ENCODE data around the gene CFAP46. TPM values are rescaled to one million over a fixed set of nuclear protein-coding genes. Genes with fewer than 3 reads are reported as not detected.

CFAP46 gene
- total and polyA plus RNA-seq, 2 of the 4 experiments (the other 2 are of a cell fraction) = 1.3 to 1.8 TPM

DNA sequence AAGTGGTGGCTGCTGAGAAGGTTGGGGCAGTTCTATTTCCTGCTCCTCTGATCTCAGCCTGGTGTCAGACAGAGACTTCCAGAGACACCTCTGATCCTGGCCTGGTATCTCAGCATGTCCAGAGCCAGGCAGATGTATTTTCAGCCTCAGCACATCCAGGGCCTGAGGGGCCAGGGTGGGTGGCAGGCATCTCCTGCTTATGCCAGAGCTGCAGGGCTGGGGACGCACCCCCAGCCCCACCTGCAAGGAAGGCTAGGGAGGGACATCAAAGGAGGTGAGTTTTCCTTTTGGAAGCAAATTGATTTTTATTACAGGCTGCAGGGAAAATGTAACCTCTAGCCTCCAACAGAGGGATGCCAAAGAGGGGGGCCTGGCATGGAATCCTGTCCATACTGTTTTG, 36.7 kb downstream of the CFAP46 start:
- H3K4me1 ChIP-seq (ENCODE audit: control insufficient read depth, insufficient read depth, low read length) = no peaks in the 10 kb centered on the region
- TF ChIP-seq MAFK (IDR thresholded peaks at IDR 0.05; ENCODE audit: low read depth, low read length) (no peak), MXI1 (IDR thresholded peaks at IDR 0.05; ENCODE audit: borderline replicate concordance, low read depth, low read length) (no peak), RAD21 (IDR thresholded peaks at IDR 0.05; ENCODE audit: low read length) (no peak), CEBPB (IDR thresholded peaks at IDR 0.05; ENCODE audit: low read depth, low read length) (no peak), POLR2A (IDR thresholded peaks at IDR 0.05; ENCODE audit: low read depth, low read length) (no peak), SMC3 (IDR thresholded peaks at IDR 0.05; ENCODE audit: low read depth, low read length) (no peak), BHLHE40 (IDR thresholded peaks at IDR 0.05; ENCODE audit: low read depth, low read length) (no peak), FOS (IDR thresholded peaks at IDR 0.05; ENCODE audit: low read depth, low read length) (no peak), CHD1 (IDR thresholded peaks at IDR 0.05; ENCODE audit: low read depth, low read length) (no peak)
- TF ChIP-seq, protein P1, sequence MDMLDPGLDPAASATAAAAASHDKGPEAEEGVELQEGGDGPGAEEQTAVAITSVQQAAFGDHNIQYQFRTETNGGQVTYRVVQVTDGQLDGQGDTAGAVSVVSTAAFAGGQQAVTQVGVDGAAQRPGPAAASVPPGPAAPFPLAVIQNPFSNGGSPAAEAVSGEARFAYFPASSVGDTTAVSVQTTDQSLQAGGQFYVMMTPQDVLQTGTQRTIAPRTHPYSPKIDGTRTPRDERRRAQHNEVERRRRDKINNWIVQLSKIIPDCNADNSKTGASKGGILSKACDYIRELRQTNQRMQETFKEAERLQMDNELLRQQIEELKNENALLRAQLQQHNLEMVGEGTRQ (IDR thresholded peaks at IDR 0.05; ENCODE audit: low read depth, low read length) = no peak
- TF ChIP-seq, protein P2, sequence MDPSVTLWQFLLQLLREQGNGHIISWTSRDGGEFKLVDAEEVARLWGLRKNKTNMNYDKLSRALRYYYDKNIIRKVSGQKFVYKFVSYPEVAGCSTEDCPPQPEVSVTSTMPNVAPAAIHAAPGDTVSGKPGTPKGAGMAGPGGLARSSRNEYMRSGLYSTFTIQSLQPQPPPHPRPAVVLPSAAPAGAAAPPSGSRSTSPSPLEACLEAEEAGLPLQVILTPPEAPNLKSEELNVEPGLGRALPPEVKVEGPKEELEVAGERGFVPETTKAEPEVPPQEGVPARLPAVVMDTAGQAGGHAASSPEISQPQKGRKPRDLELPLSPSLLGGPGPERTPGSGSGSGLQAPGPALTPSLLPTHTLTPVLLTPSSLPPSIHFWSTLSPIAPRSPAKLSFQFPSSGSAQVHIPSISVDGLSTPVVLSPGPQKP (IDR thresholded peaks at IDR 0.05; ENCODE audit: borderline replicate concordance, low read depth, low read length) = no peak
- TF ChIP-seq, protein P3, sequence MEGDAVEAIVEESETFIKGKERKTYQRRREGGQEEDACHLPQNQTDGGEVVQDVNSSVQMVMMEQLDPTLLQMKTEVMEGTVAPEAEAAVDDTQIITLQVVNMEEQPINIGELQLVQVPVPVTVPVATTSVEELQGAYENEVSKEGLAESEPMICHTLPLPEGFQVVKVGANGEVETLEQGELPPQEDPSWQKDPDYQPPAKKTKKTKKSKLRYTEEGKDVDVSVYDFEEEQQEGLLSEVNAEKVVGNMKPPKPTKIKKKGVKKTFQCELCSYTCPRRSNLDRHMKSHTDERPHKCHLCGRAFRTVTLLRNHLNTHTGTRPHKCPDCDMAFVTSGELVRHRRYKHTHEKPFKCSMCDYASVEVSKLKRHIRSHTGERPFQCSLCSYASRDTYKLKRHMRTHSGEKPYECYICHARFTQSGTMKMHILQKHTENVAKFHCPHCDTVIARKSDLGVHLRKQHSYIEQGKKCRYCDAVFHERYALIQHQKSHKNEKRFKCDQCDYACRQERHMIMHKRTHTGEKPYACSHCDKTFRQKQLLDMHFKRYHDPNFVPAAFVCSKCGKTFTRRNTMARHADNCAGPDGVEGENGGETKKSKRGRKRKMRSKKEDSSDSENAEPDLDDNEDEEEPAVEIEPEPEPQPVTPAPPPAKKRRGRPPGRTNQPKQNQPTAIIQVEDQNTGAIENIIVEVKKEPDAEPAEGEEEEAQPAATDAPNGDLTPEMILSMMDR (conservative IDR thresholded peaks at IDR 0.05; ENCODE audit: low read depth, low read length) = no peak
- no peaks in the 10 kb centered on the region for H3K36me3 ChIP-seq (ENCODE audit: control insufficient read depth, insufficient read depth, low read length)
- no peak overlapping the region for H2AFZ ChIP-seq (replicated peaks; ENCODE audit: low read length, poor library complexity)
- H2BK20ac ChIP-seq (ENCODE audit: low read depth, low read length) = no peak overlapping the region
- H2AK5ac ChIP-seq (ENCODE audit: low read depth, low read length) = no peak overlapping the region
- no peak overlapping the region for H3K9ac ChIP-seq (ENCODE audit: low read depth, low read length)
- no peak overlapping the region for H4K5ac ChIP-seq (ENCODE audit: low read depth, low read length)
- H2AK9ac ChIP-seq (replicated peaks; ENCODE audit: low read depth, low read length, poor library complexity) = no peak overlapping the region
- no CpG with 5 or more reads among the region's 1 CpG for WGBS, 2 experiments (ENCODE audit: extremely low coverage in 2 of 2, insufficient read length in 1 of 2)
- no peaks in the 10 kb centered on the region for H4K20me1 ChIP-seq (ENCODE audit: insufficient read depth, low read length)
- H3K18ac ChIP-seq (ENCODE audit: low read depth, low read length) = no peak overlapping the region
- H3K9me3 ChIP-seq (ENCODE audit: control insufficient read depth, insufficient read depth, low read length) = peaks cover 4% of the 10 kb centered on the region; the same call in 1 of the 2 replicates
- no peak overlapping the region for H4K91ac ChIP-seq (ENCODE audit: insufficient read depth, low read depth, low read length)
- no peak overlapping the region for H2BK5ac ChIP-seq (ENCODE audit: low read depth, low read length, poor library complexity, severe bottlenecking)
- ChIA-PET CTCF (no interaction called here), POLR2A (ENCODE audit: unreplicated experiment) (no interaction called here)
- H3K23ac ChIP-seq (ENCODE audit: low read depth, low read length) = no peak overlapping the region
- H3K27me3 ChIP-seq (ENCODE audit: control insufficient read depth, insufficient read depth, low read length) = peaks cover 7% of the 10 kb centered on the region
- no peak overlapping the region for H3K4me3 ChIP-seq (ENCODE audit: insufficient read depth, low read depth, low read length)
- no peaks in the 10 kb centered on the region for H3K79me1 ChIP-seq (ENCODE audit: low read depth in 1 of 2, low read length in 2 of 2)
- H2BK120ac ChIP-seq (ENCODE audit: low read depth, low read length) = no peak overlapping the region
- no peak overlapping the region for H3K56ac ChIP-seq (ENCODE audit: extremely low read depth, insufficient read depth, low read length)
- BruUV-seq (replicated peaks) = no TSS peak
- in situ Hi-C loops (cut with MboI; ENCODE audit: low sequenced_read_pairs) (no loop called here), dilution Hi-C loops (cut with HindIII; ENCODE audit: low sequenced_read_pairs, unreplicated experiment) (no loop called here), intact Hi-C loops (cut with micrococcal nuclease) (loop anchor here (2.0 kb wide), 1 partner anchor 251 kb away; no protein-coding TSS in a partner anchor)
- H2BK15ac ChIP-seq (ENCODE audit: low read depth, low read length) = no peak overlapping the region
- no peak overlapping the region for H3K27ac ChIP-seq (ENCODE audit: insufficient read depth, low read length)
- H3K9me1 ChIP-seq (ENCODE audit: insufficient read depth, low read length) = no peaks in the 10 kb centered on the region
- no peak for ATAC-seq (ENCODE audit: low read depth)
- DNase-seq = no peak
- H3K4ac ChIP-seq (ENCODE audit: low read depth, low read length) = no peak overlapping the region
- no peak overlapping the region for H3K4me2 ChIP-seq (ENCODE audit: low read depth, low read length)
- H4K8ac ChIP-seq (ENCODE audit: low read depth in 2 of 2, low read length in 2 of 2) = no peak overlapping the region
- H3K14ac ChIP-seq (replicated peaks; ENCODE audit: low read depth, low read length) = no peak overlapping the region
